HL-60/S4 treated with phorbol 12-myristate 13-acetate at 8.2 ng/mL for 4 days and 3 days (cell line): ENCODE results near the gene RWDD4.

Experiments used
- in situ Hi-C: fragments of 300-500 bp; cut with MboI; formaldehyde crosslinking; loops from 2 replicates; pipeline ENCODE4 v1.15.0; 2022; ENCODE audit warnings: low sequenced_read_pairs

Gene RWDD4

GRCh38 chr4:183659029-183659871 lies at the start of gene RWDD4, which contains the start of gene TRAPPC11:
Gene RWDD4, minus strand, starts transcription at chr4:183659185. Its CDS starts 233 bp downstream, at chr4:183658952.
Gene TRAPPC11, plus strand, starts transcription at chr4:183659293. Its CDS starts 4,575 bp downstream, at chr4:183663868.
- in situ Hi-C loops, result no loop called here

- in situ Hi-C loops, result no loop called here
These were observed 43.5 kb upstream of the RWDD4 start for GRCh38 chr4:183702492-183702891.

- in situ Hi-C loops, result no loop called here
These were observed 41.4 kb upstream of the RWDD4 start for GRCh38 chr4:183700407-183700806.

GRCh38 chr4:183698909-183699308 lies 39.9 kb upstream of the RWDD4 start:
- in situ Hi-C loops, result no loop called here

GRCh38 chr4:183691897-183692296 lies 32.9 kb upstream of the RWDD4 start:
- in situ Hi-C loops, result no loop called here

GRCh38 chr4:183691006-183691405 lies 32.0 kb upstream of the RWDD4 start:
- in situ Hi-C loops, result no loop called here

- in situ Hi-C loops, result no loop called here
These were observed 29.2 kb upstream of the RWDD4 start for GRCh38 chr4:183688216-183688615.

GRCh38 chr4:183686461-183686860 lies 27.5 kb upstream of the RWDD4 start:
- in situ Hi-C loops, result no loop called here

- in situ Hi-C loops, result no loop called here
These were observed 22.1 kb upstream of the RWDD4 start for GRCh38 chr4:183681119-183681518.

- in situ Hi-C loops, result no loop called here
These were observed 16.6 kb upstream of the RWDD4 start for GRCh38 chr4:183675625-183676024.

GRCh38 chr4:183674153-183674552 lies 15.2 kb upstream of the RWDD4 start:
- in situ Hi-C loops, result no loop called here

- in situ Hi-C loops, result no loop called here
These were observed 12.1 kb upstream of the RWDD4 start for GRCh38 chr4:183670960-183671555.

GRCh38 chr4:183670251-183670650 lies 11.3 kb upstream of the RWDD4 start:
- in situ Hi-C loops, result no loop called here

- in situ Hi-C loops, result no loop called here
These were observed 7.1 kb upstream of the RWDD4 start for GRCh38 chr4:183666088-183666487.

GRCh38 chr4:183659872-183660242 lies 872 bp upstream of the RWDD4 start:
- in situ Hi-C loops, result no loop called here

GRCh38 chr4:183658362-183659028 lies 490 bp downstream of the RWDD4 start:
- in situ Hi-C loops, result no loop called here

GRCh38 chr4:183657564-183657963 lies 1.4 kb downstream of the RWDD4 start:
- in situ Hi-C loops, result no loop called here

- in situ Hi-C loops, result no loop called here
These were observed 13.7 kb downstream of the RWDD4 start for GRCh38 chr4:183645326-183645725.

- in situ Hi-C loops, result no loop called here
These were observed 19.7 kb downstream of the RWDD4 start for GRCh38 chr4:183639291-183639690.

GRCh38 chr4:183638436-183638835 lies 20.5 kb downstream of the RWDD4 start:
- in situ Hi-C loops, result no loop called here

- in situ Hi-C loops, result no loop called here
These were observed 21.5 kb downstream of the RWDD4 start for GRCh38 chr4:183637461-183637860.

GRCh38 chr4:183636923-183637322 lies 22.1 kb downstream of the RWDD4 start:
- in situ Hi-C loops, result no loop called here
